GM21576 (cell line): Measurements from ENCODE around the gene ACKR4.
"Not testable (repeated sequence)": the region's sequence is repeated elsewhere in the genome, so short reads cannot be mapped to it uniquely, and the experiment has no call there.

Source experiments
- ATAC-seq: cut with Tn5 transposase; IDR thresholded peaks from one replicate; pipeline ENCODE4 v1.9.1; 2021; ENCODE audit warnings: mild to moderate bottlenecking, moderate library complexity; ENCODE audit not compliant: unreplicated experiment

ACKR4 gene

GRCh38 chr3:132593947-132594323 is 3.1 kb upstream of the ACKR4 start:
- ATAC-seq: no peak

- ATAC-seq: no peak
These were observed 2.6 kb upstream of the ACKR4 start for GRCh38 chr3:132594498-132594897.

GRCh38 chr3:132595014-132595413 is 2.1 kb upstream of the ACKR4 start:
- ATAC-seq: no peak

- ATAC-seq: no peak
These were observed 744 bp upstream of the ACKR4 start for GRCh38 chr3:132596326-132596725.

GRCh38 chr3:132597660-132598059 is 590 bp downstream of the ACKR4 start:
- no peak for ATAC-seq

- ATAC-seq: no peak
These were observed 1.1 kb downstream of the ACKR4 start for GRCh38 chr3:132598181-132598580.

GRCh38 chr3:132600614-132601013 is 3.5 kb downstream of the ACKR4 start:
- not testable (repeated sequence) for ATAC-seq

- no peak for ATAC-seq
These were observed 8.3 kb downstream of the ACKR4 start for GRCh38 chr3:132605374-132605792.

- ATAC-seq: no peak
These were observed 9.0 kb downstream of the ACKR4 start for GRCh38 chr3:132606085-132606484.

GRCh38 chr3:132606620-132607019 is 9.6 kb downstream of the ACKR4 start:
- not testable (repeated sequence) for ATAC-seq

GRCh38 chr3:132615301-132615700 is 18.2 kb downstream of the ACKR4 start:
- not testable (repeated sequence) for ATAC-seq

GRCh38 chr3:132615881-132616280 is 18.8 kb downstream of the ACKR4 start:
- ATAC-seq: no peak

- no peak for ATAC-seq
These were observed 19.7 kb downstream of the ACKR4 start for GRCh38 chr3:132616780-132617179.

- no peak for ATAC-seq
These were observed 25.1 kb downstream of the ACKR4 start for GRCh38 chr3:132622148-132622547.

- no peak for ATAC-seq
These were observed 25.7 kb downstream of the ACKR4 start for GRCh38 chr3:132622761-132623160.

- no peak for ATAC-seq
These were observed 26.6 kb downstream of the ACKR4 start for GRCh38 chr3:132623646-132624045.

GRCh38 chr3:132624790-132625189 is 27.7 kb downstream of the ACKR4 start:
- no peak for ATAC-seq

- peak; percentile 90 for ATAC-seq
These were observed 28.5 kb downstream of the ACKR4 start for GRCh38 chr3:132625613-132626012.

GRCh38 chr3:132626955-132627354 is 29.9 kb downstream of the ACKR4 start:
- no peak for ATAC-seq

- ATAC-seq: no peak
These were observed 31.1 kb downstream of the ACKR4 start for GRCh38 chr3:132628157-132628556.

- no peak for ATAC-seq
These were observed 32.9 kb downstream of the ACKR4 start for GRCh38 chr3:132629928-132630327.

- ATAC-seq: no peak
These were observed 33.5 kb downstream of the ACKR4 start for GRCh38 chr3:132630612-132631011.

- no peak for ATAC-seq
These were observed 38.0 kb downstream of the ACKR4 start for GRCh38 chr3:132635052-132635451.

GRCh38 chr3:132637590-132637989 is 40.5 kb downstream of the ACKR4 start:
- ATAC-seq: no peak
